Forelimb muscle (tissue), 1 donor: ENCODE measurements around the gene RYR1. TPM values are rescaled to one million over a fixed set of nuclear protein-coding genes. Genes with fewer than 3 reads are reported as not detected.
"Not testable (repeated sequence)": the region's sequence is repeated elsewhere in the genome, so short reads cannot be mapped to it uniquely, and the experiment has no call there.

Experiments used
- DNase-seq: peaks from one replicate; pipeline ENCODE4 v3.0.0-alpha.2; 2013; ENCODE audit warnings: low read depth
- polyA plus RNA-seq: library from polyadenylated mRNA; unstranded; fragments of 120-200 nt; gene quantifications from one replicate; pipeline ENCODE4 v1.2.1, GENCODE V29; 2013; ENCODE audit not compliant: insufficient read length

Gene RYR1
- polyA plus RNA-seq, 1 donor = 572 TPM

DNA sequence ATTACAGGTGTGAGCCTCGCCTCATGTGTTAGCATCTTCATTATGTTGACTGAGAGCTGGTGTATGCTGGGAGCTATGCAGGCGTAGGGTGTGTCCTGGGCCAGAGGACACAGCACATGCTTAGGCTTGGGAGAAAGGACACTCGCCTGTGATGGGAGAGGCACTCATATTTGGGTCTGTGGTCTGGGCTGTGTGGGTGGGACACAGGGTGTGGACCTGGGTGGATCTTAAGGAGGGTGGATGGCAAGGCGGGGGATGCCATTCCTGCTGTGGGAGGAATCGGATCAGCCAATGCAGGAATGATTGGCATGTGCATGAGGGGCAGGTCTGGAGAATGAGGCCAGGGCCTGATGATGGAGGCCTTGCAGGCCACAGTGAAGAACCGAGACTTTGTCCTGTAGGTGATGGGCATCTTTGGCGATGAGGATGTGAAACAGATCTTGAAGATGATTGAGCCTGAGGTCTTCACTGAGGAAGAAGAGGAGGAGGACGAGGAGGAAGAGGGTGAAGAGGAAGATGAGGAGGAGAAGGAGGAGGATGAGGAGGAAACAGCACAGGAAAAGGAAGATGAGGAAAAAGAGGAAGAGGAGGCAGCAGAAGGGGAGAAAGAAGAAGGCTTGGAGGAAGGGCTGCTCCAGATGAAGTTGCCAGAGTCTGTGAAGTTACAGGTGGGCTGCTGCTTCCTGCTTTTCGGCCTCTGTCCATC, 55.4 kb downstream of the RYR1 start:
- no peak for DNase-seq

DNA sequence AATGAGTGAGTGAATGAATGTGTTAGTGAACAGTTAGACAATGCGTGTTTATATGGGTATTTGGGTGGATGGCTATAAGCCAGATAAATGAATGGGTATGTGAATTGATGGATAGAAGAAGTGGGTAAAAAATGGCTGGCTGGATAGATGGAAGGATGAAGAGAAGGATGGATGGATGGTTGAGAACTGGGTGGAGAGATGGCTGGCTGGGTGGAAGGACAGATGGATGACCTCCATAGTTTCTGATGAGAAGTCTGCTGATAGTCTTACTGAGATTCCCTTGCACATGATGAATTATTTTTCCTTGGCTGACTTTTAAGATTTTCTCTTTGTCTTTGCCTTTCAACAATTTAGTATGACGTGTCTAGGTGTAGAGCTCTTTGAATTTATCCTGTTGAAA, 57.4 kb downstream of the RYR1 start:
- DNase-seq = no peak

DNA sequence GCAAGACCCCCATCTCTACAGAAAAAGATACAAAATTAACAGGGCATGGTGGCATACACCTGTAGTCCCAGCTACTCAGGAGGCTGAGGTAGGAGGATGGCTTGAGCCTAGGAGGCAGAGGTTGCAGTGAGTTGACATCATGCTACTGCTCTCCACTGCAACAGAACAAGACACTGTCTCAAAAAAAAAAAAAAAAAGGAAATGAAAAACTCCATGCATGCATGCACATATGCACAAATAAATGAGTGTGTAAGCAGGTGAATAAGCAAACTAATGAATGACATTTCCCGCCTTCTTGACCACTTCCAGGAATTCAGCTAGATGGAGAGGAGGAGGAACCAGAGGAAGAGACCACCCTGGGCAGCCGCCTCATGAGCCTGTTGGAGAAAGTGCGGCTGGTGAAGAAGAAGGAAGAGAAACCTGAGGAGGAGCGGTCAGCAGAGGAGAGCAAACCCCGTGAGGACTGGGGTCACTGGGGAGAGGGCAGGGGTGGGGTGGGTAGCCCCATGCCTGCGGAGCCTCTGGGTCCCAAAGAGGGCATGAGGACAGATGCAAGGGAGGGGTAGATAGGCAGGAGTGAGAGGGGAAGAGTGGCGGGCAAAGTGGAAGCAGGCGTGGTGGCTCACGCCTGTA, 58.8 kb downstream of the RYR1 start:
- DNase-seq = no peak

DNA sequence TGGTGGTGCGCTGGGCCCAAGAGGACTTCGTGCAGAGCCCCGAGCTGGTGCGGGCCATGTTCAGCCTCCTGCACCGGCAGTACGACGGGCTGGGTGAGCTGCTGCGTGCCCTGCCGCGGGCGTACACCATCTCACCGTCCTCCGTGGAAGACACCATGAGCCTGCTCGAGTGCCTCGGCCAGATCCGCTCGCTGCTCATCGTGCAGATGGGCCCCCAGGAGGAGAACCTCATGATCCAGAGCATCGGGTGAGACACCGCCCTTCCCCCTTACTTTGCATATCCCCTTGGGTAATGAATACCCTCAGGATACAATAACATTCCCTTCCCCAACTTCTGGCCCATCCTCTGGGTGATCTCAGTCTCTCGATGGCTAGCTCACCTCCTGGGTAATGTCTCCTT, 60.9 kb downstream of the RYR1 start:
- DNase-seq = no peak

DNA sequence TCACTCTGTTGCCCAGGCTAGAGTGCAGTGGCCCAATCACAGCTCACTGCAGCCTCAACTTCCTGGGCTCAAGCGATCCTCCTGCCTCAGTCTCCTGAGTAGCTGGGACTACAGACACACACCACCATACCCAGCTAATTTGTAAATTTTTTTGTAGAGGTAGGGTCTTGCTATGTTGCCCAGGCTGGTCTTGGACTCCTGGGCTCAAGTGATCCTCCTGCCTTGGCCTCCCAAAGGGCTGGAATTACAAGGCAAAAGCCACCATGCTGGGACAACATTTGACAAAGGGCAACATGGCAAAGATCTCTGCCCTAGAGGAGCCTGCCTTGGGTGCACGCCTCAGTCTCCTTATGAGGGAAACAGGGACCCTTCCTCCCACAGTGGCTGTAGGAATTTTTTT, 61.9 kb downstream of the RYR1 start:
- DNase-seq = not testable (repeated sequence)

DNA sequence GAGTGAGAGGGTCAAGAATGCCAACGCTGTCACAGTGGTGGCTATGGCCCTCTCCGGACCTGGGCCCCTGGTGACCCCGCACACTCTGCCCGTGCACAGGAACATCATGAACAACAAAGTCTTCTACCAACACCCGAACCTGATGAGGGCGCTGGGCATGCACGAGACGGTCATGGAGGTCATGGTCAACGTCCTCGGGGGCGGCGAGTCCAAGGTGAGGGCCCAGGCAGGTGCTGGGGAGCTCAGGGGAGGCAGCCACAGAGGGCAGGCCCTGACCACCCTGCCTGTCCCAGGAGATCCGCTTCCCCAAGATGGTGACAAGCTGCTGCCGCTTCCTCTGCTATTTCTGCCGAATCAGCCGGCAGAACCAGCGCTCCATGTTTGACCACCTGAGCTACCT, 62.6 kb downstream of the RYR1 start:
- no peak for DNase-seq

DNA sequence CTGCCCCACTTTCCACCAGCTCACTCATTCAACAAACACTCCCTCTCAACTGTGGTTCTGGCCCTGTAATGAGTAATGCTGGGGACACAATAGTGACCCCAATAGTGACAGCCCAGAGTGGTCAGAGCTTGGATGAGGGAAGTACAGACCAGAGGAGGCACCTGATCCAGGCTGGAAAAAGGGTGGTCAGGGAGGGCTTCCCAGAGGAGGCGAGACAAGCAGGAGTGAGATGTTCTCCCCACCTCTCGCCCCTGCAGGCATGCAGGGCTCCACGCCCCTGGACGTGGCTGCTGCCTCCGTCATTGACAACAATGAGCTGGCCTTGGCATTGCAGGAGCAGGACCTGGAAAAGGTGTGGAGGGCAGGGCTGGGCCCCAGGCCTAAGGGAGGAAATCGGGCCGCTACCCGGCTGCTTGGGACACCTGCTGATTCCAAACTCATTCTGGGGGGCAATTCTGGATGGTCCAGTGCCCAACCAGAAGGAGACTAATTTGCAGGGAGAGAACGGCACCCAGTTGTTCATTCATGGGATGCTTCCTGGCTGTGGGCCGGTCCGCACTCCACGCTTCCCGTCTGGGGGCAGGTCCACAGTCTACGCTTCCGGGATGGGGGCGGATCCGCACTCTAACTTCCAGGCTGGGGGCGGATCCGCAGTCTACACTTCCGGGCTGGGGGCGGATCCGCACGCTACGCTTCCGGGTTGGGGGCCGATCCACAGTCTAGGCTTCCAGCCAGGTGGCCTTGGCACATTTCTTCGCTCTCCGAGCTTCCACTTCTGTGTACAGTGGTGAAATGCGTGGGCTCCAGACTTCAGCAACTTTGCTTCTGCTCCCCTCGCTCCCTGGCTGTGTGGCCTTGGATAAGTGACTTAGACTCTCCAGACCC, 63.4 kb downstream of the RYR1 start:
- no peak for DNase-seq

DNA sequence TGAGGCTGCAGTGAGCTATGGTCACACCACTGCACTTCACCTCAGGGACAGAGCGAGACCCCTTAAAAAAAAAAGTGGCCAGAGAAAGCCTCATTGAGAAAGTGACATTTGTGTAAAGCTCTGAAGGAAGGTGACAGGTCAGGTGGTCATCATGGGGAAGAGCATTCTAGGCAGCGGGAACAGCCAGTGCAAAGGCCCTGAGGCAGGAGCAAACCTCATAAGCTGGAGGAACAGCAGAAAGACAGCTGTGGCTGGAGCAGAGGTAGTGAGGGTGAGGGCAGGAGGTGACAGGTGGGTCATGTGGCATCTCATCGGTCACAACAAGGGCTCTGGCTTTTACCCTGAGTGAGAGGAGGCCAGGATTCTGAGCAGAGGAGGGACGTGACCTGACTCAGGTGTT, 64.4 kb downstream of the RYR1 start:
- DNase-seq = no peak

DNA sequence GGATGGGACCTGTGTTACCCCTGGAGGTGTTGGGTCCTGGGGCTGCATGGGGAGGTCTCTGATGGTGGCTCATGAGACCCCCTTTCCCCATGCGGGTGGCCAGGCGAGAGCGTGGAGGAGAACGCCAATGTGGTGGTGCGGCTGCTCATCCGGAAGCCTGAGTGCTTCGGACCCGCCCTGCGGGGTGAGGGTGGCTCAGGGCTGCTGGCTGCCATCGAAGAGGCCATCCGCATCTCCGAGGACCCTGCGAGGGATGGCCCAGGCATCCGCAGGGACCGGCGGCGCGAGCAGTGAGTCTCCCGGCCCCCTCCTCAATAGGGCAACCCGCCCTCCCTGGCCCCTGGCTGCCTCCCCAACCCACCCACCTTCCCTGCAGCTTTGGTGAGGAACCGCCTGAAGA, 66.0 kb downstream of the RYR1 start:
- no peak for DNase-seq

DNA sequence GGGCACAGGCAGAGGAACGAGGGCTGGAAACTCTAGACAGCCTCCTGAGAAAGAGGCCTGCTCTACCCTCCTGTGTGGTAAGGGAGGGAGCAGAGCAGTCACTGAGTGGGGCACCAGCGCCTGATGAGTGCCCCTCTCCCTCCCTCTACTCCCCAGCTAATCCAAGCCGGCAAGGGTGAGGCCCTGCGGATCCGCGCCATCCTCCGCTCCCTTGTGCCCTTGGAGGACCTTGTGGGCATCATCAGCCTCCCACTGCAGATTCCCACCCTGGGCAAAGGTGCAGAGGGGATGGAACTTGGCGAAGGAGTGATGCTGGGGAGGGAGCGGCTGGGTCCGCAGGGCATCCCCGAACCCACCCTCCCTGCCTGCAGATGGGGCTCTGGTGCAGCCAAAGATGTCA, 67.0 kb downstream of the RYR1 start:
- no peak for DNase-seq

DNA sequence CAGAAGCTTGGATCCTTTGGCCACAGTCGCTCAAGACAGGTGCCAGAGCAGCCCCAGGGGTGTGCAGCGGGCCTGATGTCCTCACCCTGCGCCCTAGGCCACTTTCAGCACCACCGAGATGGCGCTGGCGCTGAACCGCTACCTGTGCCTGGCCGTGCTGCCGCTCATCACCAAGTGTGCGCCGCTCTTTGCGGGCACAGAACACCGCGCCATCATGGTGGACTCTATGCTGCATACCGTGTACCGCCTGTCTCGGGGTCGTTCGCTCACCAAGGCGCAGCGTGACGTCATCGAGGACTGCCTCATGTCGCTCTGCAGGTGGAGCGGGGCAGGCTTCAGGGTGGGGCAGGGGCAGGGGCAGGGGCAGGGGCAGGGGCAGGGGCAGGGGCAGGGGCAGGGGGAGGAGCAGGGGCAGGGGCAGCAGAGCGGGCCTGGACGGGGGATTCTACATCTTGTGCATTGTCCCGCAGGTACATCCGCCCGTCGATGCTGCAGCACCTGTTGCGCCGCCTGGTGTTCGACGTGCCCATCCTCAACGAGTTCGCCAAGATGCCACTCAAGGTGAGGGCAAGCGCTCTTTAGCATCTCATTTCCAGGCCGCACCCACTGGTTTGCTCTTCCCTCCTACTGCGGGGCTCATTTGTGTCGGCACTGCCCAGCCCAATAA, 69.1 kb downstream of the RYR1 start:
- DNase-seq = no peak

DNA sequence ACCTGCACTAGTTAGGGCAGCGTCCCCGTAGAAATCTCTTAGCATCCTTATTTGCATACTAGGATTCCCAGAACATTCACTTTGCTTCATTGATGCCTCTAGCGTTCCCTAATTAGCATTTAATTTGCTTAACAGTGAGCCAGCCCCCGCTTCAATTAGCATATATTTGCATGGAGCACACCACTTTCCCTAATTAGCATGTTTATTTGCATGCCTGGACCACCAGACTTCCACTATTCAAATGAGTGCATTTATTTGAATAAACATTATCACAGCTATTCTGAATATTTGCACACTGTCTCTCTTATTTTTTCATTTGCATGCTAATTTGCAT, 69.6 kb downstream of the RYR1 start:
- no peak for DNase-seq

DNA sequence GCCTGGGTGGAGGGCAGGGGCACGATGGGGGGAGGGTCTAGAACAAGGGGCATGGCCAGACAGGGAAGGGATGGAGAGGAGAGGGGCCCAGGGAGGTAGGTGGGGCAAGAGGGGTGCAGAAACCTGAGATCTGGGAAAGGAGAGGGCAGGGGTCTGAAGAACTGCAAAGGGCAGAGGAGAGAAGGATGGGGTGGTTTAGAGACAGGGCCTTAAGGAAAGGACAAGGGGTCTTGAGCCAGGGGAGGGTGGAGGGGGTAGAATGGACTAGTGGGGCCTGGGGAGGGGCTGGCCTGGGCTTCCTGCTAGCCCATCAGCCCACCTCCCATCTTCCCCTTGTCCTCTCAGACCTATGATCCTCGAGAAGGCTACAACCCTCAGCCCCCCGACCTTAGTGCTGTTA, 72.5 kb downstream of the RYR1 start:
- DNase-seq = no peak

DNA sequence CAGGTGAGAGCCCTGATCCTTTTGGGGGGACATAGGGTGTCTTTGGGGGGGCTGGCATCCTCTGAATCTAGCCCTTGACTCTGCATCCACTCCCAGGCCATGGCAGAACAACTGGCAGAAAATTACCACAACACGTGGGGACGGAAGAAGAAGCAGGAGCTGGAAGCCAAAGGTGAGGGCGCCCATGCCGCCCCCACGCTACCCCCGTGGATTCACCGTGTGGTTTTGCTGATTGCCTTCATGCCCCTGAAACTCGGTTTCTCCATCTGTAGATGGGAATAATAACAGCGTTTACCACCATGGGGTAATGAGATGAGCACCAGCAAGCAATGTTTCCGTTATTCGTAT, 72.9 kb downstream of the RYR1 start:
- DNase-seq = no peak

DNA sequence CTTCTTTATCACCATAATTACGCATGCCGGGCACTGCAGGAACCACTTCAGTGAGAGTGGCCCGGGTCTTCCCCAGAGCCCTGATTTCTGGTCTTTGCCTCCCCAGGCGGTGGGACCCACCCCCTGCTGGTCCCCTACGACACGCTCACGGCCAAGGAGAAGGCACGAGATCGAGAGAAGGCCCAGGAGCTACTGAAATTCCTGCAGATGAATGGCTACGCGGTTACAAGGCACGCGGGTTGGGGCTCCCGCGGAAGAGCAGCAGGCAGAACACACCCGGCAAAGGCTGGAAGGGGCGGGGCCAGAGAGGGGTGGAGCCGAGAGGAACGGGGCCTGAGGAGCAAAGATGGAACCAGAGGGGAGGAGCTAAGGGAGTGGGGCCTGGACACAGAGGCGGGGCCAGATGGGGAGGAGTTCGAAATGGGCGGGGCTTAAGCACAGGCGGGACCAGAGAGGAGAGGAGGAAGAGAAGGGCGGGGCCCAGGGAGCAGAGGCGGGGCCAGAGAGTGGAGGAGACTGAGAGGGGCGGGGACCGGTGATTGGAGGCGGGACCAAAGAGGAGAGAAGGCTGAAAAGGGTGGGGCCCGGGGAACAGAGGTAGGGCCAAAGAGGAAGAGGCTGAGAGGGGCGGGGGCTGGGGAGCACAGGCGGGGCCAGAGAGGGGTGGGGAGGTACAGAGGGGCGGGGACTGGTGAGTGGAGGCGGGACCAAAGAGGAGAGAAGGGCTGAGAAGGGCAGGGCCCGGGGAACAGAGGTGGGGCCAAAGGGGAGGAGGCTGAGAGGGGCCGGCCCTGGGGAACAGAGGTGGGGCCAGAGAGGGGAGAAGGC, 73.4 kb downstream of the RYR1 start:
- DNase-seq = no peak

DNA sequence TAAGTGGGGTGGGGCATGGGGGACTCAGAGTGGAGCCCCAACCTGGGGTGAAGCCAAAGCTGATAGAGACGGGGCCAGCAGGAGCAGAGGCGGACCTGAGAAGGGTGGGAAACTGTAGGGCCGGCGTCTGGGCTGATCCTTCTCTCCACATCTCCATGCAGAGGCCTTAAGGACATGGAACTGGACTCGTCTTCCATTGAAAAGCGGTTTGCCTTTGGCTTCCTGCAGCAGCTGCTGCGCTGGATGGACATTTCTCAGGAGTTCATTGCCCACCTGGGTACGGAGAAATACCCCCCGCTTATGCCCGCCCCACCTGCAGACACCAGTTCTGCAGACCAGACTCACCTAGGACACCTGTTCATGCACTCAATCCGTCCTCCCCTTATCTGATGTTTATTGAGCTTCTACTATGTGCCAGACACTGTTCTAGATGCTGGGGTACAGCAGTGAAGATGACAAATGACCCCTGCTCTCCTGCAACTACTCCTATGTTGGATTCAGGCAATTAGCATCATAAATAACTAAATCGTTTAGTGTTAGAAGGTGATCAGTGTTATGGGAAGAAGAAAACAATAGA, 74.1 kb downstream of the RYR1 start:
- no peak for DNase-seq

DNA sequence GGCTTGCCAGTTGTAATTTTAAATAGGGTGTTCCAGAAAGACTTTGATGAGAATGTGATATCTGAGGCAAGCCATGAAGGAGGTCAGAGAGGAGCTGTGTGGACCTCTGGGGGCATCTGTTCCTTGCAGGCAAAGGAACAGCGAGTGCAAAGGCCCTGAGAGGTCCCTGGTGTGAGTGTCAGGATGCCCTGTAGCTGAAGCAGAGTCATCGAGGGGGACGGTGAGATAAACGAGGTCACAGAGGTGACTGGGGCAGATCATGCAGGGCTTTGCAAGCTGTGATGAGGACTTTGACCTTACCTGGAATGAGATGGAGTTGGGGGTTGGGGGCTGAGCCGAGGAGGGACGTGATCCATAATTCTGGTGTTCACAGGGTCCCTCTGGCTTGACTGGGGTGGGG, 75.0 kb downstream of the RYR1 start:
- DNase-seq = no peak

DNA sequence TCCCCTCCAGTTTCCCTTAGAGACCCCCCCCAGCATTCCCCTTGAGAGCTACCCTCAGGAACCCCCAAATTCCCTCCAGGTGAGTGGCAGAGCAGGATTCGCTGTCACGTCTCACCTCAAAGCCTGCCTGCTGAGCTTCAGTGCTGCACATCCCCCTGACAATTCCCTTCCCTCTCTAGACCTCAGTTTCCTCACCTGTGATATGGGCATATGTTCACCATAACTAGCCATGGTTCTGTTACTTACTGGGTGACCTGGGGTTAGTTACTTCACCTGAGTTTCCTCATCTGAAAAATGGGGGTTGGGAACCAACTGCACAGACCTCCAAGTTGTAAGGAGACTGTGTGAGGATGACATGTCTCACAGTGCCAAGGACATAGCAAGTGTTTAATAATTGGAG, 75.5 kb downstream of the RYR1 start:
- no peak for DNase-seq

DNA sequence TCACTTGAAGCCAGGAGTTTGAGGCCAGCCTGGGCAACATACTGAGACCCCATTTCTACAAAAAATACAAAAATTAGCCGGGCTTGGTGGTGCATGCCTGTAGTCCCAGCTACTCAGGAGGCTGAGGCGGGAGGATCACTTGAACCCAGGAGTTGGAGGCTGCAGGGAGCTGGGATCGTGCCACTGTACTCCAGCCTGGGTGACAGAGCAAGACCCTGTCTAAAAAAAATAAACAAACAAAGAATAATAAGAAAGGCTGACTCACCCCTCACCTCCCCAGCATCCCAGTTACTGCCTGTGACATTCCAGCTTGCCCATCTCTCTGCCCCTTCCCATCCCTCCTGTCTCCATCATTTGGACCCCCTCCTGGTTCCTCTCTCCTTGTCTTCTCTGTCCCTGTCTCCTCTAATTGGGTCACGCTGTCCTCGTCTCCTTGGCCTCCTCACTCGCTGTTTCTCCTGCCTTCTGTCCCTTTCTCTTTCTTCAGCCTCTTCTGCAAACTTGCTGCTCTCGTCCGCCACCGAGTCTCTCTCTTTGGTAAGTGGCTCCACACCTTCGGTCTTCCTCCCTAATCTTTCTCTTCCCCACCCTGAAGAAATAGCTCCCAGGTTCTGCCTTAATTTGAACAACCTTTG, 77.7 kb downstream of the RYR1 start:
- DNase-seq = no peak

DNA sequence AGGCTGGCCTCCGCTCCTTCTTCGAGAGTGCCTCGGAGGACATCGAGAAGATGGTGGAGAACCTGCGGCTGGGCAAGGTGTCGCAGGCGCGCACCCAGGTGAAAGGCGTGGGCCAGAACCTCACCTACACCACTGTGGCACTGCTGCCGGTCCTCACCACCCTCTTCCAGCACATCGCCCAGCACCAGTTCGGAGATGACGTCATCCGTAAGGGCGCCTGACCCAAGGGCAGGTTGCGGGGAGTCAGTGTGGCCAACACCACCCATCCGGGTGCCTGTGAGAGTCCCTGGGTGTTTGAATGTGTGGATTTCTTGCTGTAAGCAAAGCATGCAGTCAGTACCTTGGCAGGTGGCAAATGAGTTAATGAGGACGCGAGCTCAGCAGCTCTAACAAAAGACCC, 78.8 kb downstream of the RYR1 start:
- no peak for DNase-seq

DNA sequence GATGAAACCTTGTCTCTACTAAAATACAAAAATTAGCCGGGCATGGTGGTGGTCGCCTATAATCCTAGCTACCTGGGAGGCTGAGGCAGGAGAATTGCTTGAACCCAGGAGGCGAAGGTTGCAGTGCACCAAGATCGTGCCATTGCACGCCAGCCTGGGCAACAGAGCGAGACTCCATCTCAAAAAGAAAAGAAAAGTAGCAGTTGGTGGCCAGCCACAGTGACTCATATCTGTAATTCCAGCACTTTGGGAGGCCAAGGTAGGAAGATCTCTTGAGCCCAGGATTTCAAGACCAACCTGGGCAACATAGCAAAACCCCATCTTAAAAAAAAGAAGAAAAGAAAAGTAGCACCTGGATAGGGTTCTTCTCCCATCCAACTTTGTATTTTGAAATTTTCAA, 79.7 kb downstream of the RYR1 start:
- not testable (repeated sequence) for DNase-seq
